ENCODE data around the gene SPIB. TPM values are rescaled to one million over a fixed set of nuclear protein-coding genes. Genes with fewer than 3 reads are reported as not detected.
A peak's percentile ranks its signal among the peaks of the same experiment; 100 is the strongest.
"Not testable (repeated sequence)": the region's sequence is repeated elsewhere in the genome, so short reads cannot be mapped to it uniquely, and the experiment has no call there.

SPIB gene
- total RNA-seq, 1 donor from 2014 or later: 0.91 TPM

DNA sequence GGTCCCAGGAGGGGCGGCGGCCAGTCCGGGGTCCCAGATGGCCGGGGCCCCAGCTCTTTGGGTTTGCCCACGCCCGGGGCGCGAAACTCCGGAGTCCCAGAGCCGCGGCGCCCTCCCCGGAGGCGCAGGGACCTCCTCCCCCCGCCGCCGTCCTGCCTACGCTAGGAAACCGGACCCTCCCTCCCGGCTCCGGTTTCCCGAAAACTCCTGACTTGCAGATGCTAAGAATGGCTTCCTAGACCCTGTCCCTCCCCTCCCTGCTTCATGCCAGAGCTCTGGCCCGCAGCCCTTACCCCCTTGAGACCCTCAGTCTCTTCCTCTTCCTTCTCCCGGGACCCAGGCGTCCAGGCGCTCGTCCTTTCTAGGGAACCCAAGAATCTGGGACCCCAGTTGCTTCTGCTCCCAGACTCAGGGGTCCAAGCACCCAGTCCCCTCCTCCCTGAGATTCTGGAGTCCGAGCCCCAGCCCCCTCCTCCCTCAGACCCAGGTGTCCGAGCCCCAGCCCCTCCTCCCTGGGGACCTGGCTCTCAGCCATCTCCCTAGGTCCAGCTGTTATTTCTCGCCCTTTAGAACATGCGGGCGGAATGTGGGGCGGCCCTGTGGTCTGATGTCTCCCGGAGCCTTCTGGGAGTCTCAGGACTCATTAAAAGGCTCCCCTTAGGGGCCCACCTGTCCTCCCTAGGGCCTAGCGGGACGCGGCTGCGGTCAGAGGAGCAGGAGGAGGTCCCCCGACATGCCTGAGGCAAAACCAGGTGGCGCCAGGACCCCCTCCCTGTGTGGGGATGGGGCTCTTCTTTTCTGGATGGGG is 13.7 kb downstream of the SPIB start, which contains the start of gene MYBPC2:
Gene MYBPC2, plus strand, starts transcription at position 672 of the 808 bp plus-strand sequence. Its CDS starts 62 bp downstream, at position 734.
- H3K4me3 Mint-ChIP-seq: peak within 1 kb of the TSS; percentile 83
- intact Hi-C loops (cut with micrococcal nuclease): loop anchor here (5.0 to 10.0 kb wide), 2 partner anchors 75 to 82 kb away; partner anchors contain the start of genes ASPDH and JOSD2
- peaks cover 10% of the 10 kb centered on the region for H3K4me1 Mint-ChIP-seq
- H3K36me3 Mint-ChIP-seq (ENCODE audit: low read depth): no peaks in the 10 kb centered on the region
- DNase-seq: no peak
- peaks cover 15% of the 10 kb centered on the region for H3K27me3 Mint-ChIP-seq
- no peaks in the 10 kb centered on the region for H3K9me3 Mint-ChIP-seq
- peak within 1 kb of the TSS; percentile 90 for H3K27ac Mint-ChIP-seq

DNA sequence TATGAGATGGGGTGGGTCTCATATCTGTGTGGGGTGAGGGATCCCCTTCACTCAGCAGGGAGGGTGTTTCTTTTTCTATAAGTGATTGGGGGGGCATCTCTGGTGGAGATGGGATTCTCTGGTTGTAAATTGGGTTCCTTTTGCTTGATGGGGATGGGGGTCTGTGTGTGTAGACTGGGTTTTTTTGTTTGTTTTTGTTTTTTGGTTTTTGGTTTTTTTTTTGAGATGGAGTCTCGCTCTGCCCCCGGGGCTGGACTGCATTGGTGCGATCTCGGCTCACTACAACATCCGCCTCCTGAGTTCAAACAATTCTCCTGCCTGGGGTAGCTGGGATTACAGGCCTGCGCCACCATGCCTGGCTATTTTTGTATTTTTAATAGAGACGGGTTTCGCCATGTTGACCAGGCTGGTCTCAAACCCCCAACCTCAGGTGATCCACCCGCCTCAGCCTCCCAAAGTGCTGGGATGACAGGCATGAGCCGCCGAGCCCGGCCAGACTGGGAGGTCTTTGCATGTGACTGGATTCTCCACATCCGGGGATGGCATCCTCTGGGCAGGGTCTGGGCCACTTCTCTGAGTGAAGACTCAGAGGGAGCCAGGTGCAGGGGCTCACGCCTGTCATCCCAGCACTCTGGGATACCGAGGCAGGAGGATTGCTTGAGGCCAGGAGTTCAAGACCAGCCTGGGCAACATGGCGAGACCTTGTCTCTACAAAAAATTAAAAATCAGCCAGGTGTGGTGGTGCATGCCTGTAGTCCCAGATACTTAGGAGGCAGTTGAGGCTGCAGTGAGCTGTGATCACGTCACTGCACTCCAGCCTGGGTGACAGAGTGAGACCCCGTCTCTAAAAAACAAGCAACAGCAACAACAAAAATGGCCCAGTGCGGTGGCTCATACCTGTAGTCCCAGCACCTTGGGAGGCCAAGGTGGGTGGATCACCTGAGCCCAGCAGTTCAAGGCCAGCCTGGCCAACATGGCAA is 14.8 kb downstream of the SPIB start:
- no peaks in the 10 kb centered on the region for H3K9me3 Mint-ChIP-seq
- intact Hi-C loops (cut with micrococcal nuclease): loop anchor here (5.0 to 10.0 kb wide), 2 partner anchors 76 to 81 kb away; partner anchors contain the start of genes ASPDH and JOSD2
- no peaks in the 10 kb centered on the region for H3K36me3 Mint-ChIP-seq (ENCODE audit: low read depth)
- H3K27ac Mint-ChIP-seq: peak overlapping the region; percentile 68
- H3K4me1 Mint-ChIP-seq: peaks cover 10% of the 10 kb centered on the region
- peaks cover 15% of the 10 kb centered on the region for H3K27me3 Mint-ChIP-seq
- no peak for DNase-seq
- H3K4me3 Mint-ChIP-seq: peak overlapping the region; percentile 58

DNA sequence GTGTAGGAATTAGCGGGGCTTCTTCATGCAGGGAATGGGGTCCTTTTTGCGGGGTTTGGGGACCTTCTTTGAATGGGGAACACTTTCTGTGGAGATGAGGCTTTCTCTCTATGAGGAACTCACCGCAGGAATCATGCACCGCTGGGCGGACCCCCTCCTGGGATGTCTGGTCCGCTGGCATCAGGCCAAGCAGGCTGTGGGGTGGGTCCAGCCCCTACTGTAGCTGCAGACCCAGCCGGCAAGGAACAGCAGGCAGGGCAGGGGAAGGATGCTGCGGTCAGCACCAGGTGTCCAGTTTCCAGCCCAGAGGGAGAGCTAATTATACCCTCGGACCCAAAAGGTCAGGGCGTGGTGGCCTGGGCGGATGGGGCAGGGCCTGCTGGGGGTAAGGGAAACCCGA is 15.8 kb downstream of the SPIB start:
- Mint-ChIP-seq H3K36me3 (ENCODE audit: low read depth) (no peaks in the 10 kb centered on the region), H3K27me3 (peaks cover 15% of the 10 kb centered on the region), H3K4me3 (no peak overlapping the region), H3K4me1 (peaks cover 10% of the 10 kb centered on the region), H3K9me3 (no peaks in the 10 kb centered on the region), H3K27ac (no peak overlapping the region)
- DNase-seq: no peak
- intact Hi-C loops (cut with micrococcal nuclease): loop anchor here (5.0 to 10.0 kb wide), 2 partner anchors 77 to 80 kb away; partner anchors contain the start of genes ASPDH and JOSD2

DNA sequence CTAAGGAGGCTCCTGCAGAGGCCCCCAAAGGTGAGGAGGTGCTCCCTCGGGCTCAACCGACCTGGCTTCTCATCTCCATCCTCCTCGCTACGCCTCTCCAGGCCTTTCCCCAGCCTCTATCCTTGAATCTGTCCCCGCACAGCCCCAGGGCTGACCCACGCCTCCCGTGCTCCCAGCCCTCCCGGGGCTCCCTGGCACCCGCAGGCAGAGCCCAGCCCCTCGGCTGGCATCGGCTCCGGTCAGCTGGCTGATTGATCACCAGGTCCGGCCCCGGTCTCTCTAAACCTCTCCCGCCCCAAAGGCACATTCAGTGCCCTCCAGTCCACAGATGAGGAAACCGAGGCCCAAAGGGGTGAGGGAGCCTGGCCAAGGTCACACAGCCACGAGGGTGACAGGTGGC is 16.5 kb downstream of the SPIB start:
- no peak overlapping the region for H3K4me3 Mint-ChIP-seq
- no peak overlapping the region for H3K27ac Mint-ChIP-seq
- no peak for DNase-seq
- peaks cover 16% of the 10 kb centered on the region for H3K27me3 Mint-ChIP-seq
- H3K9me3 Mint-ChIP-seq: no peaks in the 10 kb centered on the region
- intact Hi-C loops (cut with micrococcal nuclease): loop anchor here (10.0 kb wide), 1 partner anchor 80 kb away; the partner anchor contains the start of genes ASPDH and JOSD2
- no peaks in the 10 kb centered on the region for H3K36me3 Mint-ChIP-seq (ENCODE audit: low read depth)
- H3K4me1 Mint-ChIP-seq: peaks cover 10% of the 10 kb centered on the region

DNA sequence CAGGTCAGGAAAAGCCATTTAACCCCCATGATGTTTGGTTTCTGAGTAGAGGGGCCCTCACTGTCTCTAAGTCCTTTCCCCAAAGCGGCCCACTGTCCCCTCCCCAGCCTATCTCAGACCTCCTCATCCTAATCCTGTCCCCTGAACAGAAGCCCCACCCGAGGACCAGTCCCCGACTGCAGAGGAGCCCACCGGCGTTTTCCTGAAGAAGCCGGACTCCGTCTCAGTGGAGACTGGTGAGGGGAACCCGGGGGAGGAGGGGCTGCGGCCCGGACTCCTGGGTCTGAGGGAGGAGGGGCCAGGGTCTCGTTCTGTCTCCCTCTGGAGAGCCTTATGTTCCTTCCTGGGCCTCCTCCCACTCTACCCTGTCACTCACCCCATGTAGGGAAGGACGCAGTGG is 16.9 kb downstream of the SPIB start:
- Mint-ChIP-seq H3K4me3 (no peak overlapping the region), H3K36me3 (ENCODE audit: low read depth) (no peaks in the 10 kb centered on the region), H3K9me3 (no peaks in the 10 kb centered on the region), H3K4me1 (peaks cover 9% of the 10 kb centered on the region), H3K27me3 (peaks cover 16% of the 10 kb centered on the region), H3K27ac (no peak overlapping the region)
- intact Hi-C loops (cut with micrococcal nuclease): loop anchor here (10.0 kb wide), 1 partner anchor 79 kb away; the partner anchor contains the start of genes ASPDH and JOSD2
- no peak for DNase-seq

DNA sequence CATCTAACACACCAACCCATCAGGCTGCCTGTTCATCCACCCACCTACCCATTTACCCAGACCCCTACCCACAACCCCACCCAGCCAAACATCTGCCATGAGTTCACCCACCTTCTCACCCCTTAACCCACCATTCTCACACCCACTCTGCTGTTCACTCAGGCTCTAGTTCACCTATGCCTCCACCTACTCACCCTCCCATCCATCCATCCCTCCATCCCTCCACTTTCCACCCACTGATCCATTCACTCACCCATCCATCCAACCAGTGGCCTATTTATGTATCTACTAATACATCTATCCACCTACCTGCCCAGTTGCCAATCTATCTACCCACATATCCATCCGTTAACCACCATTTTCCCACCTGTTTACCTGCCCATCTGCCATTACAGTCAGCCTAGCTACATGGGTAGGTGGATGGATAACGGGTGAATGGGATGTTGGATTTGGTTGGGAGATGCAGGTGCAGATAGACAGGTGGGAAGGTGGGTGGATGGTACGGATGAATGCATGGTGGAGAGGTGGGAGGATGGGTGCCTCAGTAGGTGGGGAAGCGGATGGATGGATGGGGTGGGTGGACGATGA is 19.2 kb downstream of the SPIB start:
- H3K27ac Mint-ChIP-seq: no peak overlapping the region
- no peaks in the 10 kb centered on the region for H3K36me3 Mint-ChIP-seq (ENCODE audit: low read depth)
- H3K4me1 Mint-ChIP-seq: peaks cover under 1% of the 10 kb centered on the region
- intact Hi-C loops (cut with micrococcal nuclease): loop anchor here (10.0 kb wide), 1 partner anchor 77 kb away; the partner anchor contains the start of genes ASPDH and JOSD2
- DNase-seq: no peak
- no peak overlapping the region for H3K4me3 Mint-ChIP-seq
- peaks cover 14% of the 10 kb centered on the region for H3K27me3 Mint-ChIP-seq
- H3K9me3 Mint-ChIP-seq: no peaks in the 10 kb centered on the region

DNA sequence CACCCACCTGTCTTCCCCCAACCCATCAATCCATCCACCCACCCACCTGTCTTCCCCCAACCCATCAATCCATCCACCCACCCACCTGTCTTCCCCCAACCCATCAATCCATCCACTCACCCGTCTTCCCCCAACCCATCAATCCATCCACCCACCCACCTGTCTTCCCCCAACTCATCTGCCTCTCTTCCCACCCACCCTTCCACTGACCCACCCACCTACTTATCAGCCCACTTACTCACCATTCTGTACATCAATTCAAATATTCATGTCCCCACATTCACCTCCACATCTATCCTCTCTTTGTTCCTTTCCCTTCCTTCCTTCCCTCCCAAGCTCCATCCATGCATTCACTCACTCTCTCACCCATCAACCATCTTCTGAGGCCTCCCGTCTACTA is 20.4 kb downstream of the SPIB start:
- H3K4me3 Mint-ChIP-seq; H3K27ac Mint-ChIP-seq; H3K27me3 Mint-ChIP-seq; H3K4me1 Mint-ChIP-seq; H3K9me3 Mint-ChIP-seq; H3K36me3 Mint-ChIP-seq (ENCODE audit: low read depth); DNase-seq: not testable (repeated sequence)
- intact Hi-C loops (cut with micrococcal nuclease): loop anchor here (10.0 kb wide), 1 partner anchor 76 kb away; the partner anchor contains the start of genes ASPDH and JOSD2

DNA sequence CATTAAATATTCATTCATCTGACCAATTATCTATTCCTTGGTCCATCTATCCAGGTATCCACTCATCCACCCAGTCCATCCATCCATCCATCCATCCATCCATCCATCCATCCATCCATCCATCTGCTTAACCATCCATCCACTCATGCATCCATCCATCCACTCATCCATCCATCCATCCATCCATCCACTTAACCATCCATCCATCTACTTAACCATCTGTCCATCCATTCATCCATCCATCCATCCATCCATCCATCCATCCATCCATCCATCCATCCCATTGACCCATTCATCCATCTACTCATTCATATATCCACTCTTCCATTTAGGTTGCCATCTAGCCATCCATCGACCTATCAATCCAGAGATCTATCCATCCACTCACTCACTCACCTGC is 25.3 kb downstream of the SPIB start:
- Mint-ChIP-seq H3K9me3 (peaks cover 4% of the 10 kb centered on the region), H3K27ac (no peak overlapping the region), H3K4me1 (no peaks in the 10 kb centered on the region), H3K4me3 (no peak overlapping the region), H3K27me3 (peaks cover 4% of the 10 kb centered on the region), H3K36me3 (ENCODE audit: low read depth) (no peaks in the 10 kb centered on the region)
- DNase-seq: no peak
- intact Hi-C loops (cut with micrococcal nuclease): no loop called here

DNA sequence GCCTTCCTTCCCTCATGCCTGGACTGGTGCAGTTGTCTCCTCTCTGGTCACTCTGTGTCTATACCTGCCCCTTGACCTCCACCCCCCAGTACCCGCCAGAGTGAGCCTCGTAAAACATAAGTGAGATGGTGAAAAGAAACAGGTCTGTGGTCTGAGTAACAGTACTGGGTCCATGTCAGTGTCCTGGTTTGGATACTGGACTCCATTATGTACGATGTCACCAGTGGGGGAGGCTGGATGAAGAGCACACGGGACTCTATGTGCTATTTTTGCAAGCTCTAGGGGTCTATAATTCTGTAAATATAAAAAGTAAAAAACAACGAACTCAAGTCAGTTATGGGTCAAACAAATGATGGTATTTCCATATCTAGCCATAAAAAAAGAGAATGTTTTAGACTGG is 28.3 kb downstream of the SPIB start:
- Mint-ChIP-seq H3K27me3 (peaks cover 4% of the 10 kb centered on the region), H3K36me3 (ENCODE audit: low read depth) (no peaks in the 10 kb centered on the region), H3K4me3 (no peak overlapping the region), H3K4me1 (no peaks in the 10 kb centered on the region), H3K27ac (no peak overlapping the region), H3K9me3 (peaks cover 4% of the 10 kb centered on the region)
- intact Hi-C loops (cut with micrococcal nuclease): no loop called here
- DNase-seq: no peak

DNA sequence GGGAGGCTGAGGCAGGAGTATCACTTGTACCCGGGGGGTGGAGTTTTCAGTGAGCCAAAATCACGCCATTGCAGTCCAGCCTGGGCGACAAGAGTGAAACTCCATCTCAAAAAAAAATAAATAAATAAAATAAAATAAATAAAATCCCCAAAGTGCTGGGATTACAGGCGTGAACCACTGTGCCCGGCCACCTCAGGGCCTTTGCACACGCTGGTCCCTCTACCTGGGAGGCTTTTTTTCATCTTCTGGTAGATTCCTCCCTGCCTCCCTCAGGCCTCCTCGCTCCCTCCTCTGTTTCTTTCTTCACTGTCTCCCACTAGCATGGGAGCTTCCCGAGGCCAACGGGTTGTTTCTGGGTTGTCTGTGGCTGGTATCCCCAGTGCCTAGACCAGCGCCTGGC is 29.0 kb downstream of the SPIB start:
- Mint-ChIP-seq H3K27me3 (peaks cover 4% of the 10 kb centered on the region), H3K4me1 (no peaks in the 10 kb centered on the region), H3K4me3 (no peak overlapping the region), H3K27ac (no peak overlapping the region), H3K36me3 (ENCODE audit: low read depth) (no peaks in the 10 kb centered on the region), H3K9me3 (peaks cover 4% of the 10 kb centered on the region)
- DNase-seq: no peak
- intact Hi-C loops (cut with micrococcal nuclease): no loop called here

DNA sequence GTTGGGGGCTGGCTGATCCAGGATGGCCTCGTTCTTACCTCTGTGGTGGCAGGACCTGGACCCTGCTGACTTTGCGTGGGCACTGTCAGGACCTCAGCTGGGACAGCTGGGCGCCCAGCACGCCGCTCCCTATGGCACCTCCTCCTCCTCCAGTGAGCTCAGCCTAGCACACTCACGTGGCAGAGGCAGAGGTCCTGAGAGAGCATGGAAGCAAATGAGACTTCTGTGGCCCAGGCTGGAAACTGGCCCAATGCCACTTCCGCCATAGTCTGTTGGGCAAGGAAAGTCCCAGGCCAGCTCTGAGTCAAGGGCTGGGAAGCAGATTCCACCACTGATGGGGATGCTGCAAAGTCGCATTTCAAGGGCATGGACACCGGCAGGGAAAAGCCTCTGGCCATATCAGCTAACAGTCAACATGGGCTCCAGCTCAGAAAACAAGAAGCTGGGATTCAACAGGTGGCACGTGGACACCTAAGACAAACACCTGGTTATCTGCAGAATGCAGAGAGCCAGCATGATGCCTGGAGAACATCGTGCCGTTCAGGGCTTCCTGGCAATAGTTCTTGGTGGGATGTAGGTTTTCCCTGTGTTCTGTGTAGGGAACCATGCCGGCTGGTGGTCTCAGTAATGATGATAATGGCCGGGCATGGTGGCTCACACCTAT is 30.6 kb downstream of the SPIB start:
- DNase-seq: no peak
- no peaks in the 10 kb centered on the region for H3K36me3 Mint-ChIP-seq (ENCODE audit: low read depth)
- H3K4me1 Mint-ChIP-seq: no peaks in the 10 kb centered on the region
- no peak overlapping the region for H3K4me3 Mint-ChIP-seq
- H3K27ac Mint-ChIP-seq: no peak overlapping the region
- H3K27me3 Mint-ChIP-seq: peaks cover 4% of the 10 kb centered on the region
- peaks cover 4% of the 10 kb centered on the region for H3K9me3 Mint-ChIP-seq
- intact Hi-C loops (cut with micrococcal nuclease): no loop called here

DNA sequence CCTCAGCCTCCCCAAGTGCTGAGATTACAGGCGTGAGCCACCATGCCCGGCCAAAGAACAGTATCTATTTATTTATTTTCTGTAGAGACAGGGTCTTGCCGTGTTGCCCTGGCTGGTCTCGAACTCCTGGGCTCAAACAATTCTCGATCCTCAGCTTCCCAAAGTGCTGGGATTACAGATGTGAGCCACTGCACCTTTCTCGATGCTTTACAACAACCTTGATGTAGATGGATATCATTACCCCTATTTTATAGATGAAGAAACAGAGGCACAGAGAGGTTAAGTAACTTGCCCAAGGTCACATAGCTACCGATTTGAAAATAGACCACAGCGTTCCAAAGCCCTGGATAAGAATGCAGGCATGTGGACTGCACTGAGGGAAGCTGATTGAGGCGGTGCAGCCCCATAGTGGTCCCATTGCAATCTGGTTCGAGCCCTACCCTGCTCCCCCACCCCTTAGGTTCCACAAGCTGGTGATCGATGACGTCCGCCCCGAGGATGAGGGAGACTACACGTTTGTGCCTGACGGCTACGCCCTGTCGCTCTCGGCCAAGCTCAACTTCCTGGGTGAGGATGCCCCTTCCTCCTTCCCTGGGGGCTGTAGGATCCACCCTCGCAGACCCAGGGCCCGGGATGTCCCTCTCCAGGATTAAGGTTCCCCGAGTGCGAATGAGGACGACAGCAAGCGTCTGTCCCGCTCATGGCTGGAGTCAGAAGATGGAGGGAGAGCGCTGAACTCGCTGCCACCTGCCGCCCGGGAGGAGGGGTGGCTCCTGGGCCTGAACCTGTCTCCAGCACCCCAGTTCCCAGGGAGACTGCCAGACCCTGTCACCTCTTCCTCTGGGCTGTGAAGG is 31.9 kb downstream of the SPIB start:
- intact Hi-C loops (cut with micrococcal nuclease): no loop called here
- no peak for DNase-seq
- Mint-ChIP-seq H3K27ac (no peak overlapping the region), H3K4me1 (no peaks in the 10 kb centered on the region), H3K4me3 (no peak overlapping the region), H3K27me3 (peaks cover 4% of the 10 kb centered on the region), H3K36me3 (ENCODE audit: low read depth) (no peaks in the 10 kb centered on the region), H3K9me3 (peaks cover 4% of the 10 kb centered on the region)

Measured in activated CD4-positive, alpha-beta T cell treated with anti-CD3 and anti-CD28 coated beads, Interleukin-2, amount 10 ng/mL, durations not matched to agents 24 days and 14 days (primary cell).